ENCODE results near the gene PALB2.

The PALB2 gene

GRCh38 chr16:23572394-23572793, 68.7 kb downstream of the PALB2 start:
- no peak overlapping the region for H3K4me2 ChIP-seq
- no peaks in the 10 kb centered on the region for H3K27me3 ChIP-seq (ENCODE audit: insufficient read depth, low read depth)
- H3K36me3 ChIP-seq (ENCODE audit: insufficient read depth): no peaks in the 10 kb centered on the region; the same call in 1 of the 2 replicates
- no peaks in the 10 kb centered on the region for H4K20me1 ChIP-seq (ENCODE audit: insufficient read depth)
- no peak overlapping the region for H3K9ac ChIP-seq
- H3K4me1 ChIP-seq (ENCODE audit: low read depth, poor library complexity, severe bottlenecking): no peaks in the 10 kb centered on the region
- H3K27ac ChIP-seq: no peak overlapping the region
- TF ChIP-seq, protein P1, sequence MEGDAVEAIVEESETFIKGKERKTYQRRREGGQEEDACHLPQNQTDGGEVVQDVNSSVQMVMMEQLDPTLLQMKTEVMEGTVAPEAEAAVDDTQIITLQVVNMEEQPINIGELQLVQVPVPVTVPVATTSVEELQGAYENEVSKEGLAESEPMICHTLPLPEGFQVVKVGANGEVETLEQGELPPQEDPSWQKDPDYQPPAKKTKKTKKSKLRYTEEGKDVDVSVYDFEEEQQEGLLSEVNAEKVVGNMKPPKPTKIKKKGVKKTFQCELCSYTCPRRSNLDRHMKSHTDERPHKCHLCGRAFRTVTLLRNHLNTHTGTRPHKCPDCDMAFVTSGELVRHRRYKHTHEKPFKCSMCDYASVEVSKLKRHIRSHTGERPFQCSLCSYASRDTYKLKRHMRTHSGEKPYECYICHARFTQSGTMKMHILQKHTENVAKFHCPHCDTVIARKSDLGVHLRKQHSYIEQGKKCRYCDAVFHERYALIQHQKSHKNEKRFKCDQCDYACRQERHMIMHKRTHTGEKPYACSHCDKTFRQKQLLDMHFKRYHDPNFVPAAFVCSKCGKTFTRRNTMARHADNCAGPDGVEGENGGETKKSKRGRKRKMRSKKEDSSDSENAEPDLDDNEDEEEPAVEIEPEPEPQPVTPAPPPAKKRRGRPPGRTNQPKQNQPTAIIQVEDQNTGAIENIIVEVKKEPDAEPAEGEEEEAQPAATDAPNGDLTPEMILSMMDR (conservative IDR thresholded peaks at IDR 0.05; ENCODE audit: low read depth, low read length): no peak
- no peak overlapping the region for H3K4me3 ChIP-seq (IDR thresholded peaks at IDR 0.05; ENCODE audit: insufficient read depth, low read depth, low read length)
- H2AFZ ChIP-seq (ENCODE audit: low read depth): no peak overlapping the region
- H3K79me2 ChIP-seq (ENCODE audit: insufficient read depth, low read depth): no peaks in the 10 kb centered on the region

GRCh38 chr16:23571895-23572294, 69.2 kb downstream of the PALB2 start:
- Histone ChIP-seq H3K36me3 (ENCODE audit: insufficient read depth) (no peaks in the 10 kb centered on the region; the same call in 1 of the 2 replicates), H4K20me1 (ENCODE audit: insufficient read depth) (no peaks in the 10 kb centered on the region), H3K9ac (no peak overlapping the region), H3K4me2 (no peak overlapping the region), H3K27me3 (ENCODE audit: insufficient read depth, low read depth) (no peaks in the 10 kb centered on the region), H3K27ac (no peak overlapping the region), H3K79me2 (ENCODE audit: insufficient read depth, low read depth) (no peaks in the 10 kb centered on the region), H3K4me1 (ENCODE audit: low read depth, poor library complexity, severe bottlenecking) (no peaks in the 10 kb centered on the region), H3K4me3 (IDR thresholded peaks at IDR 0.05; ENCODE audit: insufficient read depth, low read depth, low read length) (no peak overlapping the region), H2AFZ (ENCODE audit: low read depth) (no peak overlapping the region)
- TF ChIP-seq, protein P1 (conservative IDR thresholded peaks at IDR 0.05; ENCODE audit: low read depth, low read length): no peak

GRCh38 chr16:23570992-23571632, 70.0 kb downstream of the PALB2 start:
- TF ChIP-seq, protein P1 (conservative IDR thresholded peaks at IDR 0.05; ENCODE audit: low read depth, low read length): no peak
- Histone ChIP-seq H3K27ac (no peak overlapping the region), H3K36me3 (ENCODE audit: insufficient read depth) (peaks cover 3% of the 10 kb centered on the region; the same call in 1 of the 2 replicates), H4K20me1 (ENCODE audit: insufficient read depth) (no peaks in the 10 kb centered on the region), H3K9ac (no peak overlapping the region), H3K4me2 (no peak overlapping the region), H2AFZ (ENCODE audit: low read depth) (no peak overlapping the region), H3K4me3 (IDR thresholded peaks at IDR 0.05; ENCODE audit: insufficient read depth, low read depth, low read length) (no peak overlapping the region), H3K27me3 (ENCODE audit: insufficient read depth, low read depth) (no peaks in the 10 kb centered on the region), H3K79me2 (ENCODE audit: insufficient read depth, low read depth) (no peaks in the 10 kb centered on the region), H3K4me1 (ENCODE audit: low read depth, poor library complexity, severe bottlenecking) (no peaks in the 10 kb centered on the region)

- Histone ChIP-seq H4K20me1 (ENCODE audit: insufficient read depth) (no peaks in the 10 kb centered on the region), H3K4me2 (no peak overlapping the region), H3K36me3 (ENCODE audit: insufficient read depth) (peaks cover 26% of the 10 kb centered on the region; the same call in 1 of the 2 replicates), H3K79me2 (ENCODE audit: insufficient read depth, low read depth) (no peaks in the 10 kb centered on the region), H3K9ac (no peak overlapping the region), H3K27ac (no peak overlapping the region), H2AFZ (ENCODE audit: low read depth) (no peak overlapping the region), H3K27me3 (ENCODE audit: insufficient read depth, low read depth) (no peaks in the 10 kb centered on the region), H3K4me1 (ENCODE audit: low read depth, poor library complexity, severe bottlenecking) (no peaks in the 10 kb centered on the region), H3K4me3 (IDR thresholded peaks at IDR 0.05; ENCODE audit: insufficient read depth, low read depth, low read length) (no peak overlapping the region)
- TF ChIP-seq, protein P1 (conservative IDR thresholded peaks at IDR 0.05; ENCODE audit: low read depth, low read length): no peak
These were observed 73.5 kb downstream of the PALB2 start for GRCh38 chr16:23567602-23568001.
